Neuronal stem cell (in vitro differentiated cells): ENCODE measurements around the gene APOL2.

Experiments used
- DNase-seq: peaks from one replicate; pipeline ENCODE4 v3.0.0-alpha.2; 2013; ENCODE audit warnings: low spot score
- H2AFZ ChIP-seq: one replicate; pipeline ENCODE4 v1.6.1; 2013; ENCODE audit warnings: mild to moderate bottlenecking, low read length, inconsistent platforms
- H2AK5ac ChIP-seq: 2 replicates; pipeline ENCODE4 v1.6.1; 2013; ENCODE audit warnings: low read depth, mild to moderate bottlenecking, inconsistent platforms, low read length, moderate library complexity, mixed read lengths
- H2BK120ac ChIP-seq: 2 replicates; pipeline ENCODE4 v1.6.1; 2013; ENCODE audit warnings: low read depth, mild to moderate bottlenecking, inconsistent platforms, low read length, moderate library complexity, mixed read lengths
- H2BK12ac ChIP-seq: one replicate; pipeline ENCODE4 v1.6.1; 2013; ENCODE audit warnings: low read length, inconsistent platforms
- H2BK15ac ChIP-seq: 2 replicates; pipeline ENCODE4 v1.6.1; 2013; ENCODE audit warnings: mild to moderate bottlenecking, low read length, inconsistent platforms, mixed read lengths
- H2BK5ac ChIP-seq: one replicate; pipeline ENCODE4 v1.6.1; 2013; ENCODE audit warnings: inconsistent platforms, mild to moderate bottlenecking, low read length, moderate library complexity
- H3K14ac ChIP-seq: one replicate; pipeline ENCODE4 v1.6.1; 2013; ENCODE audit warnings: low read length, inconsistent platforms
- H3K18ac ChIP-seq: 2 replicates; pipeline ENCODE4 v1.6.1; 2013; ENCODE audit warnings: low read length, inconsistent platforms
- H3K23ac ChIP-seq: 2 replicates; pipeline ENCODE4 v1.6.1; 2013; ENCODE audit warnings: low read depth, mild to moderate bottlenecking, mixed read lengths, low read length, inconsistent platforms; ENCODE audit not compliant: poor library complexity
- H3K27ac ChIP-seq: replicated peaks from 3 replicates; pipeline ENCODE4 v1.5.1; 2013; ENCODE audit warnings: low read length, inconsistent platforms
- H3K27me3 ChIP-seq, 3 experiments: 2 replicates each; pipeline ENCODE4 v1.6.1; 2013; ENCODE audit warnings: low read length in 3 of 3, mild to moderate bottlenecking in 2 of 3, inconsistent platforms in 1 of 3, low read depth in 1 of 3, mixed read lengths in 1 of 3, moderate library complexity in 1 of 3; ENCODE audit not compliant: control insufficient read depth in 3 of 3, insufficient read depth in 3 of 3
- H3K36me3 ChIP-seq, 2 donors: replicated peaks in 1 of 2; 2 replicates each; pipeline ENCODE4 v1.6.1; 2013; ENCODE audit warnings: low read length in 2 of 2; ENCODE audit not compliant: control insufficient read depth in 2 of 2, insufficient read depth in 2 of 2
- H3K4ac ChIP-seq: 2 replicates; pipeline ENCODE4 v1.6.1; 2013; ENCODE audit warnings: inconsistent platforms, mild to moderate bottlenecking, low read length, moderate library complexity
- H3K4me1 ChIP-seq, 2 donors: 1 replicate in 1 of 2; 2 replicates in 1 of 2; pipeline ENCODE4 v1.6.1; 2013; ENCODE audit warnings: low read length in 2 of 2, low read depth in 1 of 2; ENCODE audit not compliant: control insufficient read depth in 2 of 2, insufficient read depth in 1 of 2
- H3K4me2 ChIP-seq: one replicate; pipeline ENCODE4 v1.6.1; 2013; ENCODE audit warnings: mild to moderate bottlenecking, low read length, inconsistent platforms; ENCODE audit not compliant: insufficient read depth, poor library complexity, severe bottlenecking
- H3K4me3 ChIP-seq, 2 donors: 2 replicates each; pipeline ENCODE4 v1.5.1; 2013; ENCODE audit warnings: low read length in 2 of 2, mild to moderate bottlenecking in 2 of 2, inconsistent platforms in 1 of 2, moderate library complexity in 1 of 2
- H3K79me1 ChIP-seq: one replicate; pipeline ENCODE4 v1.6.1; 2013; ENCODE audit warnings: low read depth, mild to moderate bottlenecking, inconsistent platforms, low read length, moderate library complexity
- H3K9ac ChIP-seq: one replicate; pipeline ENCODE4 v1.6.1; 2013; ENCODE audit warnings: mild to moderate bottlenecking, low read depth, low read length, inconsistent platforms; ENCODE audit not compliant: poor library complexity
- H3K9me3 ChIP-seq, 2 donors: replicated peaks in 1 of 2; 2 replicates each; pipeline versions ENCODE3 to v1.6.1; 2013; ENCODE audit warnings: low read length in 2 of 2, mild to moderate bottlenecking in 2 of 2, inconsistent platforms in 1 of 2, low read depth in 1 of 2, mixed read lengths in 1 of 2, moderate library complexity in 1 of 2; ENCODE audit not compliant: control insufficient read depth in 2 of 2, insufficient read depth in 1 of 2
- H4K8ac ChIP-seq: one replicate; pipeline ENCODE4 v1.6.1; 2013; ENCODE audit warnings: low read depth, mild to moderate bottlenecking, inconsistent platforms, low read length, moderate library complexity
- H4K91ac ChIP-seq: one replicate; pipeline ENCODE4 v1.6.1; 2013; ENCODE audit warnings: low read length, low read depth, mild to moderate bottlenecking, inconsistent platforms; ENCODE audit not compliant: poor library complexity
- WGBS, 2 donors: extraction: QIAGEN DNeasy Blood & Tissue Kit; methylation state at CpG; one replicate each; pipeline ENCODE4 v1.1.7; 2013; ENCODE audit warnings: missing lambda C conversion rate in 2 of 2, mixed read lengths in 1 of 2; ENCODE audit not compliant: insufficient read length in 2 of 2, insufficient replicate concordance in 1 of 2; ENCODE audit errors: extremely low coverage in 2 of 2; 5-methylcytosine and 5-hydroxymethylcytosine counted together

The APOL2 gene

GRCh38 chr22:36194971-36195370, 44.4 kb downstream of the APOL2 start:
- no peak overlapping the region for H3K4ac ChIP-seq
- H3K4me1 ChIP-seq = peaks cover 14 to 33% of the 10 kb centered on the region in 2 donors
- no peaks in the 10 kb centered on the region for H3K36me3 ChIP-seq
- no peaks in the 10 kb centered on the region for H3K27me3 ChIP-seq
- H3K14ac ChIP-seq = no peak overlapping the region
- peak; percentile 29 for DNase-seq
- no peak overlapping the region for H2BK5ac ChIP-seq
- no peak overlapping the region for H4K91ac ChIP-seq
- no peak overlapping the region for H2AFZ ChIP-seq
- no peaks in the 10 kb centered on the region for H3K9me3 ChIP-seq
- H2AK5ac ChIP-seq = no peak overlapping the region
- WGBS, 2 donors = no CpG with 5 or more reads among the region's 5 CpGs
- H3K9ac ChIP-seq = no peak overlapping the region
- H2BK15ac ChIP-seq = no peak overlapping the region
- no peak overlapping the region for H3K27ac ChIP-seq
- no peak overlapping the region for H4K8ac ChIP-seq
- no peaks in the 10 kb centered on the region for H3K79me1 ChIP-seq
- no peak overlapping the region for H2BK12ac ChIP-seq
- no peak overlapping the region for H3K4me3 ChIP-seq
- H2BK120ac ChIP-seq = no peak overlapping the region
- no peak overlapping the region for H3K4me2 ChIP-seq
- no peak overlapping the region for H3K18ac ChIP-seq
- H3K23ac ChIP-seq = no peak overlapping the region

- Histone ChIP-seq H3K4me1 (peaks cover 14 to 33% of the 10 kb centered on the region in 2 donors), H3K27me3 (no peaks in the 10 kb centered on the region), H3K23ac (no peak overlapping the region), H2BK120ac (no peak overlapping the region), H4K91ac (no peak overlapping the region), H2AFZ (peak overlapping the region; percentile 48), H2AK5ac (no peak overlapping the region), H3K4me3 (no peak overlapping the region), H3K9me3 (no peaks in the 10 kb centered on the region), H4K8ac (no peak overlapping the region), H3K4ac (no peak overlapping the region), H3K36me3 (no peaks in the 10 kb centered on the region), H2BK12ac (no peak overlapping the region), H3K14ac (peak overlapping the region; percentile 33), H3K79me1 (no peaks in the 10 kb centered on the region), H2BK15ac (peak overlapping the region; percentile 51), H3K9ac (no peak overlapping the region), H3K27ac (no peak overlapping the region), H2BK5ac (no peak overlapping the region), H3K4me2 (no peak overlapping the region), H3K18ac (no peak overlapping the region)
- no peak for DNase-seq
- WGBS, 2 donors = no CpG with 5 or more reads among the region's 2 CpGs
Measured at GRCh38 chr22:36194385-36194784, 44.9 kb downstream of the APOL2 start.

GRCh38 chr22:36193577-36193976, 45.8 kb downstream of the APOL2 start:
- H3K18ac ChIP-seq = no peak overlapping the region
- no peaks in the 10 kb centered on the region for H3K79me1 ChIP-seq
- peaks cover 12 to 26% of the 10 kb centered on the region in 2 donors for H3K4me1 ChIP-seq
- H3K36me3 ChIP-seq = no peaks in the 10 kb centered on the region
- H2BK12ac ChIP-seq = no peak overlapping the region
- H2AFZ ChIP-seq = no peak overlapping the region
- no peak overlapping the region for H4K91ac ChIP-seq
- H3K4me3 ChIP-seq = no peak overlapping the region
- no peak overlapping the region for H3K27ac ChIP-seq
- H3K4ac ChIP-seq = no peak overlapping the region
- DNase-seq = no peak
- H2BK15ac ChIP-seq = no peak overlapping the region
- no peak overlapping the region for H2AK5ac ChIP-seq
- H3K14ac ChIP-seq = no peak overlapping the region
- H2BK5ac ChIP-seq = no peak overlapping the region
- no peak overlapping the region for H4K8ac ChIP-seq
- no peak overlapping the region for H3K4me2 ChIP-seq
- no peaks in the 10 kb centered on the region for H3K9me3 ChIP-seq
- WGBS, 2 donors = no CpG with 5 or more reads among the region's 3 CpGs
- H3K23ac ChIP-seq = no peak overlapping the region
- H2BK120ac ChIP-seq = no peak overlapping the region
- no peak overlapping the region for H3K9ac ChIP-seq
- H3K27me3 ChIP-seq = no peaks in the 10 kb centered on the region

GRCh38 chr22:36193171-36193570, 46.2 kb downstream of the APOL2 start:
- WGBS, 2 donors = no CpG with 5 or more reads among the region's 3 CpGs
- no peak overlapping the region for H2BK12ac ChIP-seq

More at GRCh38 chr22:36193171-36193570, 46.2 kb downstream of the APOL2 start:
- Histone ChIP-seq H3K79me1 (no peaks in the 10 kb centered on the region), H2BK5ac (no peak overlapping the region), H4K91ac (no peak overlapping the region), H2BK15ac (no peak overlapping the region), H3K27me3 (no peaks in the 10 kb centered on the region), H3K9ac (no peak overlapping the region), H3K18ac (no peak overlapping the region), H3K27ac (no peak overlapping the region), H3K36me3 (no peaks in the 10 kb centered on the region), H3K14ac (no peak overlapping the region), H2AK5ac (no peak overlapping the region), H2BK120ac (no peak overlapping the region), H3K4me1 (peaks cover 10 to 22% of the 10 kb centered on the region in 2 donors), H3K23ac (no peak overlapping the region), H3K4me3 (no peak overlapping the region), H3K9me3 (no peaks in the 10 kb centered on the region), H3K4ac (no peak overlapping the region), H3K4me2 (no peak overlapping the region), H4K8ac (no peak overlapping the region), H2AFZ (no peak overlapping the region)
- DNase-seq = no peak
